K562 (cell line): Measurements from ENCODE around the gene CTNNBL1. TPM values are rescaled to one million over a fixed set of nuclear protein-coding genes. Genes with fewer than 3 reads are reported as not detected.

Experiments
- ATAC-seq: fragments of 200-7000 bp; cut with Tn5 transposase; 3 replicates; pipeline ENCODE4 v1.9.1; 2020; ENCODE audit warnings: moderate library complexity
- BruUV-seq: library from RNA; stranded (reverse); fragments of 400-500 nt; replicated peaks from 2 replicates; lab custom pipeline; 2021; lab: Mats Ljungman, UMichigan
- CTCF ChIA-PET: fragments of 300-600 bp; formaldehyde crosslinking; extraction: SDS; loops from one replicate; lab custom pipeline; 2021; ENCODE audit warnings: low intra/inter-chr PET ratio; lab: Yijun Ruan, JAX
- POLR2A ChIA-PET: fragments of 300-600, 350-650 bp; sonication (Branson Sonifier 250); formaldehyde crosslinking; extraction: SDS; loops from one replicate; lab custom pipeline; 2021; ENCODE audit warnings: antibody characterized with exemption, inconsistent platforms; lab: Yijun Ruan, JAX
- DNase-seq, 4 experiments: peaks; one replicate each; pipeline versions ENCODE4 v3.0.0 to v3.0.0-alpha.2; 2011 to 2018; ENCODE audit warnings: low spot score in 3 of 4, mixed read lengths in 3 of 4; ENCODE audit errors: extremely low read depth in 1 of 4
- FAIRE-seq: peaks from 2 replicates; lab custom pipeline; 2011; peaks lifted over from hg19 to GRCh38; lab: Jason Lieb, UNC
- H2AFZ ChIP-seq: 2 replicates; pipeline ENCODE4 v1.6.0; 2011; ENCODE audit warnings: low read depth, low read length, control low read depth, inconsistent platforms
- H3K27ac ChIP-seq: fragments of 200-600 bp; 3 replicates; pipeline ENCODE4 v1.8.0; 2011; ENCODE audit warnings: low read depth, mild to moderate bottlenecking, control low read depth, inconsistent platforms, low read length, moderate library complexity, mixed read lengths; ENCODE audit errors: extremely low read depth
- H3K27me3 ChIP-seq, 2 experiments: fragments of 300-600 bp in 1 of 2; 2 replicates in 1 of 2; 3 replicates in 1 of 2; pipeline versions ENCODE4 v1.6.0 to v1.8.0; 2011; ENCODE audit warnings: inconsistent platforms in 2 of 2, low read length in 2 of 2, mild to moderate bottlenecking in 1 of 2, mixed read lengths in 1 of 2, moderate library complexity in 1 of 2; ENCODE audit not compliant: control insufficient read depth in 2 of 2, insufficient read depth in 2 of 2
- H3K36me3 ChIP-seq: fragments of 300-600 bp; 3 replicates; pipeline ENCODE4 v1.8.0; 2011; ENCODE audit warnings: mild to moderate bottlenecking, low read length, inconsistent platforms; ENCODE audit not compliant: control insufficient read depth, insufficient read depth
- H3K4me1 ChIP-seq, 2 experiments: fragments of 200-600 bp in 1 of 2; replicated peaks in 1 of 2; 2 replicates in 1 of 2; 3 replicates in 1 of 2; pipeline versions ENCODE4 v1.5.1 to v1.8.0; 2011; ENCODE audit warnings: inconsistent platforms in 2 of 2, low read length in 2 of 2, mild to moderate bottlenecking in 1 of 2, mixed read lengths in 1 of 2, moderate library complexity in 1 of 2; ENCODE audit not compliant: control insufficient read depth in 2 of 2, insufficient read depth in 2 of 2
- H3K4me2 ChIP-seq: 2 replicates; pipeline ENCODE4 v1.6.1; 2011; ENCODE audit warnings: low read length, control low read depth, inconsistent platforms, mixed read lengths; ENCODE audit not compliant: insufficient read depth
- H3K4me3 ChIP-seq: fragments of 200-600 bp; sonication (generic), shearing (Covaris generic); 2 replicates; pipeline ENCODE4 v1.5.1; 2016; ENCODE audit warnings: control low read depth, inconsistent platforms
- H3K79me2 ChIP-seq: fragments of 200-600 bp; 3 replicates; pipeline ENCODE4 v1.8.0; 2011; ENCODE audit warnings: low read length, inconsistent platforms; ENCODE audit not compliant: control insufficient read depth, insufficient read depth
- H3K9ac ChIP-seq, 2 experiments: 2 replicates each; pipeline versions ENCODE4 v1.6.0 to v1.6.1; 2011; ENCODE audit warnings: low read depth in 2 of 2, low read length in 2 of 2, control low read depth in 1 of 2, inconsistent platforms in 1 of 2, mild to moderate bottlenecking in 1 of 2, mixed read lengths in 1 of 2; ENCODE audit not compliant: insufficient read depth in 1 of 2
- H3K9me1 ChIP-seq: one replicate; pipeline ENCODE4 v1.6.0; 2011; ENCODE audit warnings: inconsistent platforms, mild to moderate bottlenecking, low read length, moderate library complexity; ENCODE audit not compliant: control insufficient read depth, insufficient read depth
- H3K9me3 ChIP-seq: replicated peaks from 2 replicates; pipeline ENCODE4 v1.5.1; 2011; ENCODE audit warnings: low read depth, low read length, inconsistent platforms; ENCODE audit not compliant: control insufficient read depth, insufficient read depth
- H4K20me1 ChIP-seq: replicated peaks from 2 replicates; pipeline ENCODE4 v1.6.1; 2011; ENCODE audit warnings: low read length, inconsistent platforms, mixed read lengths; ENCODE audit not compliant: control insufficient read depth, insufficient read depth
- BACH1 ChIP-seq: fragments of 200-800 bp; sonication (Bioruptor generic); IDR thresholded peaks from 2 replicates; pipeline ENCODE4 v1.6.1; 2016; ENCODE audit warnings: missing genetic modification characterization, missing compliant biosample characterization
- CHCHD3 ChIP-seq: fragments of 250-450 bp; sonication (Bioruptor Pico); IDR thresholded peaks from 2 replicates; pipeline ENCODE4 v2.1.2; 2022; ENCODE audit warnings: mild to moderate bottlenecking
- DDX20 ChIP-seq: fragments of 450-650 bp; IDR thresholded peaks from 2 replicates; pipeline ENCODE4 v1.6.1; 2016; ENCODE audit warnings: missing genetic modification characterization, low read depth, mild to moderate bottlenecking, missing compliant biosample characterization, moderate library complexity
- E2F8 ChIP-seq: fragments of 450-650 bp; IDR thresholded peaks from 2 replicates; pipeline ENCODE4 v1.7.1; 2018; ENCODE audit warnings: mild to moderate bottlenecking, low read depth; ENCODE audit not compliant: partially characterized antibody
- GATAD2B ChIP-seq: fragments of 450-650 bp; IDR thresholded peaks from 2 replicates; pipeline ENCODE4 v1.6.1; 2017; ENCODE audit warnings: mild to moderate bottlenecking, borderline replicate concordance
- HDAC3 ChIP-seq: fragments of 450-650 bp; IDR thresholded peaks from 2 replicates; pipeline ENCODE4 v1.6.1; 2018; ENCODE audit warnings: borderline replicate concordance, mild to moderate bottlenecking, moderate library complexity; ENCODE audit not compliant: partially characterized antibody
- HIVEP1 ChIP-seq: fragments of 250-450 bp; sonication (Bioruptor Pico); IDR thresholded peaks from 2 replicates; pipeline ENCODE4 v1.4.0; 2020; ENCODE audit warnings: mild to moderate bottlenecking
- HMG20A ChIP-seq: fragments of 450-650 bp; formaldehyde crosslinking; conservative IDR thresholded peaks from 2 replicates; pipeline ENCODE4 v1.4.0; 2020; ENCODE audit warnings: mild to moderate bottlenecking, mixed read lengths
- MBD1 ChIP-seq: fragments of 250-450 bp; sonication (Bioruptor Pico); IDR thresholded peaks from 2 replicates; pipeline ENCODE4 v1.8.0; 2022; ENCODE audit warnings: inconsistent platforms
- OTX1 ChIP-seq: fragments of 450-650 bp; formaldehyde crosslinking; IDR thresholded peaks from 2 replicates; pipeline ENCODE4 v1.4.0; 2022; ENCODE audit warnings: mild to moderate bottlenecking
- PYGO2 ChIP-seq: fragments of 450-650 bp; IDR thresholded peaks from 2 replicates; pipeline ENCODE4 v1.6.1; 2016; ENCODE audit warnings: mild to moderate bottlenecking, missing genetic modification characterization, moderate library complexity, missing compliant biosample characterization
- RBM14 ChIP-seq: fragments of 200-400 bp; formaldehyde crosslinking; IDR thresholded peaks from 2 replicates; pipeline ENCODE4 v1.6.1; 2018; ENCODE audit warnings: low read depth, mild to moderate bottlenecking, low read length, moderate library complexity, borderline replicate concordance; ENCODE audit not compliant: insufficient read depth
- SMAD3 ChIP-seq: fragments of 450-650 bp; formaldehyde crosslinking; conservative IDR thresholded peaks from 2 replicates; pipeline ENCODE4 v1.4.0; 2020; ENCODE audit warnings: mild to moderate bottlenecking
- TCF7 ChIP-seq: sonication (generic); IDR thresholded peaks from 2 replicates; pipeline ENCODE4 v1.6.1; 2016; ENCODE audit warnings: antibody characterized with exemption, borderline replicate concordance
- XRCC3 ChIP-seq: fragments of 450-650 bp; IDR thresholded peaks from 2 replicates; pipeline ENCODE4 v1.6.1; 2017; ENCODE audit warnings: mild to moderate bottlenecking, moderate library complexity
- ZC3H11A ChIP-seq: IDR thresholded peaks from 2 replicates; pipeline ENCODE4 v1.6.1; 2012; ENCODE audit warnings: low read depth, low read length, improper control_type of control experiment
- ZKSCAN8 ChIP-seq: fragments of 200-800 bp; sonication (Bioruptor generic); IDR thresholded peaks from 2 replicates; pipeline ENCODE4 v1.6.1; 2016; ENCODE audit warnings: missing genetic modification characterization, missing compliant biosample characterization
- ZNF395 ChIP-seq: fragments of 200-800 bp; sonication (Bioruptor generic); IDR thresholded peaks from 2 replicates; pipeline ENCODE4 v1.6.1; 2017; ENCODE audit warnings: missing genetic modification characterization, missing compliant biosample characterization
- WGBS: fragments of 100-300 bp; shearing (Covaris generic); methylation state at CpG from one replicate; pipeline ENCODE4 v1.1.6; 2016; ENCODE audit warnings: low coverage, mixed read lengths; ENCODE audit not compliant: insufficient coverage; ENCODE audit errors: missing lambda C conversion rate; 5-methylcytosine and 5-hydroxymethylcytosine counted together
- in situ Hi-C: fragments of 300-500 bp; cut with MboI; formaldehyde crosslinking; loops from 4 replicates; pipeline ENCODE4 v1.15.0; 2018; ENCODE audit warnings: inconsistent platforms, mixed read lengths
- intact Hi-C: fragments of 100-400 bp; cut with micrococcal nuclease; formaldehyde crosslinking; loops from 2 replicates; pipeline ENCODE4 v1.14.2; 2022
- polyA plus RNA-seq, 8 experiments: library from polyadenylated mRNA; depleted of rRNA in 4 of 8; stranded (reverse) in 5 of 8; unstranded in 3 of 8; fragments of >200 nt; fragmentation: Nextera tagmentation in 2 of 8; fragmentation: Illumina TruSeq in 1 of 8; extraction: Ambion mirVana in 2 of 8; extraction: Trizol in 1 of 8; gene quantifications; 2 replicates each; pipeline versions ENCODE4 v1.2.1 to v1.2.3, GENCODE V29; 2011 to 2014; ENCODE audit warnings: inconsistent platforms in 1 of 8, missing spikeins in 1 of 8
- total RNA-seq, 7 experiments: library from RNA; depleted of rRNA in 6 of 7; stranded (reverse); fragments of >200 nt in 6 of 7; fragmentation: Illumina TruSeq in 2 of 7; extraction: Trizol in 2 of 7; gene quantifications; 2 replicates each; pipeline versions ENCODE4 v1.2.1 to v1.2.3, GENCODE V29; 2011 to 2021; ENCODE audit warnings: low replicate concordance in 1 of 7

CTNNBL1 gene
- total and polyA plus RNA-seq, 9 of the 15 experiments (the other 6 are each of a cell fraction or from before 2014, with no cell fraction given) = 32.4 to 85.6 (median 43.6) TPM

GRCh38 chr20:37912874-37913273 is 219.0 kb downstream of the CTNNBL1 start:
- Histone ChIP-seq H3K27ac (no peak overlapping the region), H2AFZ (no peak overlapping the region), H3K9me3 (no peaks in the 10 kb centered on the region), H3K27me3 (peaks cover 47 to 84% of the 10 kb centered on the region in 2 experiments), H3K4me1 (peaks cover 0 to 13% of the 10 kb centered on the region in 2 experiments; a peak in 2 of 5 replicates), H3K4me2 (no peak overlapping the region), H3K36me3 (no peaks in the 10 kb centered on the region), H3K9me1 (no peaks in the 10 kb centered on the region), H3K4me3 (no peak overlapping the region), H3K79me2 (no peaks in the 10 kb centered on the region), H4K20me1 (peaks cover 9% of the 10 kb centered on the region; the same call in 1 of the 2 replicates), H3K9ac (no peak overlapping the region)
- intact Hi-C loops = no loop called here
- BruUV-seq = no TSS peak
- FAIRE-seq (no peak), ATAC-seq (no peak), DNase-seq (no peak)
- in situ Hi-C loops = no loop called here
- ChIA-PET POLR2A (interaction anchor here (0.5 kb wide), 1 partner anchor 345 kb away, joined by 3 read pairs; no protein-coding TSS in a partner anchor), CTCF (no interaction called here)
- no peak for TF ChIP-seq ZNF395 (CRISPR knock-in tag)
- TF ChIP-seq ZKSCAN8 (CRISPR knock-in tag) = no peak
- TF ChIP-seq DDX20 (tag) = no peak
- TF ChIP-seq MBD1 (CRISPR knock-in tag) = no peak
- TF ChIP-seq XRCC3 = no peak
- TF ChIP-seq CHCHD3 (CRISPR knock-in tag) = no peak
- no peak for TF ChIP-seq TCF7
- no peak for TF ChIP-seq RBM14
- no peak for TF ChIP-seq HIVEP1 (CRISPR knock-in tag)
- no peak for TF ChIP-seq GATAD2B
- TF ChIP-seq E2F8 = no peak
- TF ChIP-seq ZC3H11A = no peak
- no peak for TF ChIP-seq BACH1 (tag)
- no peak for TF ChIP-seq SMAD3 (CRISPR knock-in tag)
- no peak for TF ChIP-seq OTX1 (CRISPR knock-in tag)
- no peak for TF ChIP-seq HMG20A (CRISPR knock-in tag)
- no peak for TF ChIP-seq HDAC3
- no peak for TF ChIP-seq PYGO2 (tag)
- 4% methylated on average over 6 of the region's 6 CpGs for WGBS
